Activated naive CD4-positive, alpha-beta T cell treated with anti-CD3 and anti-CD28 coated beads for 36 hours (primary cell): ENCODE measurements around the gene SPCS3. TPM values are rescaled to one million over a fixed set of nuclear protein-coding genes. Genes with fewer than 3 reads are reported as not detected.
"Not testable (repeated sequence)": the region's sequence is repeated elsewhere in the genome, so short reads cannot be mapped to it uniquely, and the experiment has no call there.

Source experiments
- CTCF ChIA-PET: fragments of 350-600 bp; sonication (Branson Sonifier 250); formaldehyde crosslinking; loops from one replicate; lab custom pipeline; 2021; ENCODE audit warnings: antibody characterized with exemption; lab: Charles Lee
- DNase-seq: peaks from one replicate; pipeline ENCODE4 v3.0.0-alpha.2; 2020
- H3K27ac Mint-ChIP-seq: one replicate; pipeline ENCODE4 v1.8.0; 2021; ENCODE audit warnings: mild to moderate bottlenecking, mixed read lengths
- H3K27me3 Mint-ChIP-seq: one replicate; pipeline ENCODE4 v1.8.0; 2021; ENCODE audit warnings: low read depth, mixed read lengths
- H3K36me3 Mint-ChIP-seq: one replicate; pipeline ENCODE4 v1.8.0; 2021; ENCODE audit warnings: low read depth, mixed read lengths
- H3K4me1 Mint-ChIP-seq: one replicate; pipeline ENCODE4 v1.8.0; 2021; ENCODE audit warnings: low read depth, mixed read lengths
- H3K4me3 Mint-ChIP-seq: one replicate; pipeline ENCODE4 v1.8.0; 2021; ENCODE audit warnings: mild to moderate bottlenecking, moderate library complexity, mixed read lengths
- H3K9me3 Mint-ChIP-seq: one replicate; pipeline ENCODE4 v1.8.0; 2021; ENCODE audit warnings: mixed read lengths
- intact Hi-C: fragments of 100-400 bp; cut with micrococcal nuclease; formaldehyde crosslinking; loops from one replicate; pipeline ENCODE4 v1.15.1; 2023
- total RNA-seq, 2 experiments: library from RNA; stranded (reverse); gene quantifications; one replicate each; pipeline ENCODE4 v1.2.3, GENCODE V29; 2021

SPCS3 gene
- total RNA-seq, 2 experiments from 2014 or later, result 140 to 154 TPM

DNA sequence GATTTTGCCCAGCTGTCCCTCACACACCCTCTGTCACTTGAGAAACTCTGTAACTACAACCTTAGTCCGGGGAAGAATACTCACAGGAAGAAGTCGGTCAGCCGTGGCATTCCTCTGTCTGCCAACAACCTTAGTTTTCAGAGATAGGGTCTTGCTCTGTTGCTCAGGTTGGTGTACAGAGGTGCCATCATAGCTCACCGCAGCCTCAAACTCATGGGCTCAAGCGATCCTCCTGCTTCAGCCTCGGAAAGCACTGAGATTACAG lies 12.2 kb upstream of the SPCS3 start:
- CTCF ChIA-PET, result no interaction called here
- intact Hi-C loops, result no loop called here
- H3K27ac Mint-ChIP-seq, result no peak overlapping the region
- H3K27me3 Mint-ChIP-seq, result peaks cover 19% of the 10 kb centered on the region
- H3K4me3 Mint-ChIP-seq, result no peak overlapping the region
- no peaks in the 10 kb centered on the region for H3K9me3 Mint-ChIP-seq
- no peaks in the 10 kb centered on the region for H3K4me1 Mint-ChIP-seq
- DNase-seq, result no peak
- H3K36me3 Mint-ChIP-seq, result no peaks in the 10 kb centered on the region

DNA sequence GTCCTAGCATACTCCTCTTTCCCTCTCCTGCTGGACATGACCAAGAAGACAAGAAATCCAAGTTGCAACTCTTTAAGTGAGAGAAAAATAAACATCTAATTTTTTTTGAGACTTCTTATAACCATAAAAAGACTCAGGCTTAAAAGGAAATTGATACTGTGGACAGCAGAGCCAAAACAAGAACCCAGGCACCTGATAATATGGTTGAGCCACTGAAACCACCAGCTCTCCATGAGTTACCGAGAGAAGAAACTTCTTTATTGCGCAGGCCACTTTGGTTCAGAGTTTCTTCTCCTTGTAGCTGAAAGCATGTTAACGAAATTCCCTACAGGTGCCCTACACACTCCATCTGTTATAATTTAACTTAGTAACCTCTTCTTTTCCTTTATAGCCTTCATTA lies 11.3 kb upstream of the SPCS3 start:
- Mint-ChIP-seq H3K9me3 (no peaks in the 10 kb centered on the region), H3K27me3 (peaks cover 14% of the 10 kb centered on the region), H3K36me3 (no peaks in the 10 kb centered on the region), H3K4me3 (no peak overlapping the region), H3K27ac (no peak overlapping the region), H3K4me1 (no peaks in the 10 kb centered on the region)
- CTCF ChIA-PET, result interaction anchor here (1.1 kb wide), 1 partner anchor 24 kb away, joined by 5 read pairs; no protein-coding TSS in a partner anchor
- intact Hi-C loops, result no loop called here
- DNase-seq, result no peak

DNA sequence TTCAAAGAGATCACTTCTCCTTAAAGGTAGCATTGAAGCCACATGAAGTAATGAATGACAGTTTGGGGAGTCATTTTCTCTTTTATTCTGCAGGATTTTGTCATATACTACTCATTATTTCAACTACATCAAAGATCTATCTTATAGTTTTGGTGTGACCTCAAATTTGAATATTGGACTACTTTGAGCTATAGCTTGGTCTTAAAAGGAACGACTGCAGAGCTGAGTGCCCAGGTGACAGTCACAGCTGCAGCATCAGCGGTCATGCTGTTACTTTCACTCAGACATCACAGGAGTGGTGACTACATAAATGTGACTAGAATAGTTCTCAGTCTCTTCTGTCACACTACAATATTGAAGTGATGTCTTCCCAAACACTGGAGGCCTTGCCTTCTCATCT lies 10.7 kb upstream of the SPCS3 start:
- no peak overlapping the region for H3K27ac Mint-ChIP-seq
- intact Hi-C loops, result no loop called here

DNA sequence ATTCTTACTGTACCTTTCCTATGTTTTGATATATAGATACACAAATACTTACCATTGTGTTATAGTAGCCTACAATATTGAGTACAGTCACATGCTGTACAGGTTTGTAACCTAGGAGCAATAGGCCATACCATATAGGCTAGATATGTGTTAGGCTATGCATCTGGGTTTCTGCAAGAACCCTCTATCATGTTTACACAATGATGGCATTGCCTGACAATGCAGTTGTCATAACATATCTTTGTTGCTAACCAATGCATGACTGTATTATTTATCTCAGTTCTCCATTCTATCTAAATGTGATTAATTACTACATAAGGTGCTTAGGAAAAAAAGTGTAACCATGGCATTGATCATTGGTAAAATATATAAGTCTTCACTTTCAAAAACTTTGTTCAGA lies 10.0 kb upstream of the SPCS3 start:
- Mint-ChIP-seq H3K36me3 (no peaks in the 10 kb centered on the region), H3K9me3 (no peaks in the 10 kb centered on the region), H3K4me3 (no peak overlapping the region), H3K4me1 (no peaks in the 10 kb centered on the region), H3K27me3 (peaks cover 13% of the 10 kb centered on the region), H3K27ac (no peak overlapping the region)
- CTCF ChIA-PET, result no interaction called here
- intact Hi-C loops, result no loop called here
- DNase-seq, result no peak

More for the DNA sequence above, 10.7 kb upstream of the SPCS3 start:
- Mint-ChIP-seq H3K4me1 (no peaks in the 10 kb centered on the region), H3K4me3 (no peak overlapping the region), H3K36me3 (no peaks in the 10 kb centered on the region), H3K27me3 (peaks cover 13% of the 10 kb centered on the region), H3K9me3 (no peaks in the 10 kb centered on the region)
- CTCF ChIA-PET, result interaction anchor here (0.5 to 1.1 kb wide), 2 partner anchors 23 to 472 kb away, joined by 3 to 5 read pairs; no protein-coding TSS in a partner anchor
- no peak for DNase-seq

DNA sequence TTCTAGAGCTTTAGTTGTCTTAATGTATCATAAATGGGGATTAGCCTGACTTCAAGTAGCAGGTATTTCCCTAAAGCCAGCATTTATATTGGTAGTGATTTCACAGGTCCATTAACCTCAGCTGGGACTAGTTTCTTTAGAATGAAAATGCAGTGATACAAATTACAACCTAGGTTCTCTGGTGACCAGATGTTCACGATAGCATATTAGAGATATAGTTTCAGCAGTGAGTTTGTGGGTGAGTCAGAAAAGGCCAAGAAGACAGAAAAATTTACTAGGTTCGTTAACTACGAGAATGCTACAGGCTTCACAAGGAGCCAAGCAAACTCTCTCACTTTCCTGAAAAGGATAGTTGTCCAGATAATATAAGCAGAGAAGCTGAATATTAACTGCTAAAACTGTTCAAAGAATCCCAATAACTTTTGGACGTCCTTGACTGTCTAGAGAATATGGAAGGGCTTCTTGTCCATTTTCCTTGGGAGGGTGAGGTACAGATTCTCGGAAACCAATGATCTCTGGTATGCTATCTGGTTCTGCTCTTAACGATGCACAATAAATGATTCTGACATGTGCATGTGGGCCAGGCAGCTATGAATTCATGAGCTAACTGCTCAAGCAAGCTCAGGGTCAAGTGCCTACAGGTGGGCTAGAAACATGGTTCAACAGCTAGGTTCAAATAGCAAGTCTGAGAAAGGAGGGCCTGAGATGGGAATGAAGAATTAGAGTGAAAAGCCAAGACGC lies 6.0 kb upstream of the SPCS3 start:
- Mint-ChIP-seq H3K9me3 (no peaks in the 10 kb centered on the region), H3K4me1 (peaks cover 7% of the 10 kb centered on the region)
- CTCF ChIA-PET, result interaction anchor here (1.5 kb wide), 1 partner anchor 27 kb away, joined by 5 read pairs; no protein-coding TSS in a partner anchor

GRCh38 chr4:176319151-176319703 lies 539 bp upstream of the SPCS3 start:
- H3K27me3 Mint-ChIP-seq, result no peaks in the 10 kb centered on the region
- intact Hi-C loops, result loop anchor here (1.0 kb wide), 1 partner anchor 124 kb away; the partner anchor contains the start of gene SPATA4
- peak overlapping the region; percentile 84 for H3K4me3 Mint-ChIP-seq
- CTCF ChIA-PET, result interaction anchor here (0.7 kb wide), 1 partner anchor 81 kb away, joined by 6 read pairs; no protein-coding TSS in a partner anchor
- H3K4me1 Mint-ChIP-seq, result peaks cover 30% of the 10 kb centered on the region
- peak overlapping the region; percentile 92 for H3K27ac Mint-ChIP-seq
- no peak for DNase-seq
- H3K9me3 Mint-ChIP-seq, result no peaks in the 10 kb centered on the region
- H3K36me3 Mint-ChIP-seq, result peaks cover 15% of the 10 kb centered on the region

More for the DNA sequence above, 6.0 kb upstream of the SPCS3 start:
- Mint-ChIP-seq H3K27ac (no peak overlapping the region), H3K4me3 (no peak overlapping the region), H3K36me3 (no peaks in the 10 kb centered on the region), H3K27me3 (peaks cover 4% of the 10 kb centered on the region)
- intact Hi-C loops, result no loop called here
- DNase-seq, result no peak

GRCh38 chr4:176320340-176320975 lies 692 bp downstream of the SPCS3 start:
- peak overlapping the region; percentile 84 for H3K4me3 Mint-ChIP-seq
- peak overlapping the region; percentile 89 for H3K27ac Mint-ChIP-seq
- intact Hi-C loops, result loop anchor here (1.0 to 2.0 kb wide), 3 partner anchors 255 to 1122 kb away; partner anchors contain the start of genes AGA, NEIL3 and WDR17
- H3K9me3 Mint-ChIP-seq, result no peaks in the 10 kb centered on the region
- peaks cover 34% of the 10 kb centered on the region for H3K4me1 Mint-ChIP-seq
- peak; percentile 93 for DNase-seq
- H3K27me3 Mint-ChIP-seq, result no peaks in the 10 kb centered on the region
- H3K36me3 Mint-ChIP-seq, result peaks cover 19% of the 10 kb centered on the region
- CTCF ChIA-PET, result no interaction called here

- Mint-ChIP-seq H3K4me1 (peaks cover 35% of the 10 kb centered on the region), H3K27ac (peak overlapping the region; percentile 89), H3K9me3 (no peaks in the 10 kb centered on the region), H3K27me3 (no peaks in the 10 kb centered on the region), H3K36me3 (peaks cover 19% of the 10 kb centered on the region), H3K4me3 (peak overlapping the region; percentile 84)
- intact Hi-C loops, result loop anchor here (1.0 to 2.0 kb wide), 4 partner anchors 8 to 1122 kb away; partner anchors contain the start of genes AGA, NEIL3 and WDR17
- DNase-seq, result no peak
- CTCF ChIA-PET, result interaction anchor here (0.7 kb wide), 1 partner anchor 50 kb away, joined by 3 read pairs; no protein-coding TSS in a partner anchor
These were observed 1.2 kb downstream of the SPCS3 start for GRCh38 chr4:176320976-176321361.

- peak overlapping the region; percentile 59 for H3K27ac Mint-ChIP-seq
- CTCF ChIA-PET, result interaction anchor here (0.7 to 0.8 kb wide), 2 partner anchors 9 to 51 kb away, joined by 3 read pairs; no protein-coding TSS in a partner anchor
- H3K4me3 Mint-ChIP-seq, result peak overlapping the region; percentile 84
- intact Hi-C loops, result loop anchor here (1.0 to 2.0 kb wide), 3 partner anchors 8 to 1121 kb away; partner anchors contain the start of genes AGA and NEIL3
- peaks cover 38% of the 10 kb centered on the region for H3K4me1 Mint-ChIP-seq
- no peaks in the 10 kb centered on the region for H3K9me3 Mint-ChIP-seq
- peaks cover 20% of the 10 kb centered on the region for H3K36me3 Mint-ChIP-seq
- no peak for DNase-seq
- no peaks in the 10 kb centered on the region for H3K27me3 Mint-ChIP-seq
These were observed 1.8 kb downstream of the SPCS3 start for GRCh38 chr4:176321589-176321988.

DNA sequence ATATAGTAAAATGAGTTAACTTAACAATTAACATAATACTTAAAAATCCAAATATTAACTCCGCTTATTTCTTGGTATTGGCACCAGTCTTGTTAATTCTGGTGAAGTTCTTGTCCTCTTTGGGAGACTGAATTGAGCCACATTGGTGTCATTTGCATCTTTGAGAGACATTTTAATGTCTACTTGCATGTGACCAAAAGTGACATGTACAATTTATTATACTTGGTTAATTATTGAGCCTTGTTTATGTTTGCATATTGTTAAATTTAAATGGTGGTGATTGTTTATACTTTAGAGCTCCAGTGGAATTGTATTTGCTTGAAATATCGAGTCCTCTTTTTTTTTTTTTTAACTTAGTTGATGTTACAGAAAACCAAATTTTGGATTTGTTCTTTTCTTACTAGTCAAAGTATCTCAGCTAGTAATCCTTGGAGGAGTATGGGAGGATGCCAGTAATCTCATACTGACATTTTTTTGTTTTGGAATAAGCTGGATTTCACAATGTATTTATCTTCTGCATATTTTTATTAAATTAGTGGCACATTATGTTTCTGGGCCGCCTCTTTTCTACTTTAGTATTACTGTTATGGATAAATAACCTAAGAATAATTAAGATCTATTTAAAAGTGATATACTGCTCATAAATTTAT lies 3.9 kb downstream of the SPCS3 start:
- no peak overlapping the region for H3K27ac Mint-ChIP-seq
- H3K4me3 Mint-ChIP-seq, result no peak overlapping the region
- no peak for DNase-seq
- H3K9me3 Mint-ChIP-seq, result no peaks in the 10 kb centered on the region
- H3K36me3 Mint-ChIP-seq, result peaks cover 27% of the 10 kb centered on the region
- no peaks in the 10 kb centered on the region for H3K27me3 Mint-ChIP-seq
- H3K4me1 Mint-ChIP-seq, result peaks cover 43% of the 10 kb centered on the region
- CTCF ChIA-PET, result no interaction called here
- intact Hi-C loops, result no loop called here

DNA sequence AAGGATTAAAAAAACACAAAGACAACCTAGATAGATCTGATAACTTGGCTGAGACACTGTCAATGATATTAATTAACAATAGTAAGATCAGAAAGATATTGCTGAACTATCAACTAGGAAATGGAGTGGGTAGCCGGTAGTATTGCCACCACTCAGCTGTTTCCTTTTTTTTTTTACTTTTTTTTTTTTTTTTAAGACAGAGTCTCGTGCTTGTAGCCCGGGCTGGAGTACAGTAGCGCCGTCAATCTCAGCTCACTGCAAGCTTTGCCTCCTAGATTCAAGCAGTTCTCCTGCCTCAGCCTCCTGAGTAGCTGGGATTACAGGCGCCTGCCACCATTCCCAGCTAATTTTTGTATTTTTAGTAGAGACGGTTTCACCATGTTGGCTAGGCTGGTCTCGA lies 5.1 kb downstream of the SPCS3 start:
- H3K27ac Mint-ChIP-seq, intact Hi-C loops, H3K4me3 Mint-ChIP-seq, H3K27me3 Mint-ChIP-seq, DNase-seq, H3K9me3 Mint-ChIP-seq: not testable (repeated sequence)
- peaks cover 41% of the 10 kb centered on the region for H3K4me1 Mint-ChIP-seq
- CTCF ChIA-PET, result interaction anchor here (0.7 kb wide), 1 partner anchor 120 kb away, joined by 5 read pairs; no protein-coding TSS in a partner anchor
- H3K36me3 Mint-ChIP-seq, result peaks cover 27% of the 10 kb centered on the region

GRCh38 chr4:176333076-176333475 lies 13.3 kb downstream of the SPCS3 start:
- peaks cover 28% of the 10 kb centered on the region for H3K36me3 Mint-ChIP-seq
- intact Hi-C loops, result no loop called here
- CTCF ChIA-PET, result no interaction called here

More at GRCh38 chr4:176333076-176333475, 13.3 kb downstream of the SPCS3 start:
- H3K9me3 Mint-ChIP-seq, result no peaks in the 10 kb centered on the region
- H3K4me3 Mint-ChIP-seq, result no peak overlapping the region
- no peak for DNase-seq
- peak overlapping the region; percentile 33 for H3K27ac Mint-ChIP-seq
- peaks cover 27% of the 10 kb centered on the region for H3K4me1 Mint-ChIP-seq
- no peaks in the 10 kb centered on the region for H3K27me3 Mint-ChIP-seq
